ENCODE data around the gene DAD1.
A peak's percentile ranks its signal among the peaks of the same experiment; 100 is the strongest.
"Not testable (repeated sequence)": the region's sequence is repeated elsewhere in the genome, so short reads cannot be mapped to it uniquely, and the experiment has no call there.

The DAD1 gene

DNA sequence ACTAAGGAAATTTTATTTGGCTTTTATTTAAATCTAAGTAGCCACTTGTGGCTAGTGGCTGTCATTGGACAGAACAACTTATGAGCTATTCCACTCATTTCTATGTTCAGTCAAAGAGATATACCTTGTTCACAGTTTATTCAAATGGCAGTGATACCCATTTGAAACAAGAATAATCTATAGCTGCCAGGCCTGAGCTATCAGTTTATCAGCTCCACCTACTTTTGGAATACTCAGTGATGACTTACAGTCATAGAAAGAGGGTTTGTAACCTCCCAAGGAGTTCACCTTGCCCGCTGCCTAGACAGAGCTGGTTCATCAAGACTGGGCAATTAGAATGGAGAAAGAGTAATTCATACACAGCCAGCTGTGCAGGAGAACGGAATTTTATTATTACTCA, 4.6 kb upstream of the DAD1 start:
- H3K36me3 ChIP-seq (replicated peaks in 1 of 2; ENCODE audit: control insufficient read depth in 2 of 2, insufficient read depth in 2 of 2, low read length in 2 of 2): no peaks in the 10 kb centered on the region
- H2BK120ac ChIP-seq (ENCODE audit: low read depth, low read length): no peak overlapping the region

DNA sequence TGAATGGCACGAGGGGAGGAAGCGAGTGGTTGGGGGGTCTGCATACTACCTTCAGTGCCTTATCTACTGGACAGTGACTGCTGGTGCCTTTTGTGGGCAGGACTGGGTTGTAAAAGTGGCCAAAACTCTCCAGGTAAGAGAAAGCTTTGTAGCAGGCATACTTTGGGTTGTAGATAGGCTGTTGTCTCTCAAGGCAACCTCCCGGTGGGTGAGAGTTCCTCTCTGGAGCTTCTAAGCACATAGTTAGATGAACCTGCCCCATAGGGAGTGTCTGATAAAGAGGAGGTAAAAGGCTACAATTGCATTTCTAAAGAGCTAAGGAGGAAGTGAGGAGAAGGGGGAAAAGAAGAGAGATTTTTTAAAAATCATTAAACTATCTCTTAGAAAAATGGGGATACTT, 4.2 kb upstream of the DAD1 start:
- Histone ChIP-seq H3K18ac (ENCODE audit: low read length) (no peak overlapping the region), H3K4me2 (ENCODE audit: insufficient read depth, low read length, poor library complexity, severe bottlenecking) (no peak overlapping the region), H3K27ac (replicated peaks; ENCODE audit: low read length) (no peak overlapping the region), H2BK15ac (ENCODE audit: low read length) (no peak overlapping the region), H4K8ac (ENCODE audit: low read depth, low read length) (no peak overlapping the region), H3K23ac (ENCODE audit: low read depth, low read length, poor library complexity) (no peak overlapping the region), H3K4ac (ENCODE audit: low read length) (no peak overlapping the region), H2AFZ (ENCODE audit: low read length) (no peak overlapping the region), H3K9me3 (replicated peaks in 1 of 2; ENCODE audit: control insufficient read depth in 2 of 2, insufficient read depth in 1 of 2, low read depth in 1 of 2, low read length in 2 of 2) (no peaks in the 10 kb centered on the region), H3K79me1 (ENCODE audit: low read depth, low read length) (peaks cover 3% of the 10 kb centered on the region), H2AK5ac (ENCODE audit: low read depth, low read length) (no peak overlapping the region), H2BK12ac (ENCODE audit: low read length) (no peak overlapping the region), H3K9ac (ENCODE audit: low read depth, low read length, poor library complexity) (no peak overlapping the region), H2BK120ac (ENCODE audit: low read depth, low read length) (no peak overlapping the region), H3K27me3 (ENCODE audit: control insufficient read depth in 3 of 3, insufficient read depth in 3 of 3, low read depth in 1 of 3, low read length in 3 of 3) (peaks cover 0 to 49% (median 0%) of the 10 kb centered on the region in 3 experiments), H4K91ac (ENCODE audit: low read depth, low read length, poor library complexity) (no peak overlapping the region), H2BK5ac (ENCODE audit: low read length) (no peak overlapping the region), H3K4me3 (ENCODE audit: low read length in 2 of 2) (peak overlapping the region in 1 of 2 donors; percentile 9), H3K4me1 (ENCODE audit: control insufficient read depth in 2 of 2, insufficient read depth in 1 of 2, low read depth in 1 of 2, low read length in 2 of 2) (peaks cover 4 to 6% of the 10 kb centered on the region in 2 donors), H3K36me3 (replicated peaks in 1 of 2; ENCODE audit: control insufficient read depth in 2 of 2, insufficient read depth in 2 of 2, low read length in 2 of 2) (no peaks in the 10 kb centered on the region), H3K14ac (ENCODE audit: low read length) (no peak overlapping the region)
- no peak for DNase-seq (ENCODE audit: low spot score)
- no CpG with 5 or more reads among the region's 3 CpGs for WGBS, 2 donors (ENCODE audit: extremely low coverage in 2 of 2, insufficient read length in 2 of 2, insufficient replicate concordance in 1 of 2)

More for the DNA sequence above, 4.6 kb upstream of the DAD1 start:
- DNase-seq (ENCODE audit: low spot score): no peak
- WGBS, 2 donors (ENCODE audit: extremely low coverage in 2 of 2, insufficient read length in 2 of 2, insufficient replicate concordance in 1 of 2): no CpG with 5 or more reads among the region's 2 CpGs
- Histone ChIP-seq H3K9ac (ENCODE audit: low read depth, low read length, poor library complexity) (no peak overlapping the region), H2BK15ac (ENCODE audit: low read length) (no peak overlapping the region), H2AFZ (ENCODE audit: low read length) (no peak overlapping the region), H3K18ac (ENCODE audit: low read length) (no peak overlapping the region), H2BK12ac (ENCODE audit: low read length) (no peak overlapping the region), H3K27me3 (ENCODE audit: control insufficient read depth in 3 of 3, insufficient read depth in 3 of 3, low read depth in 1 of 3, low read length in 3 of 3) (peaks cover 0 to 49% (median 0%) of the 10 kb centered on the region in 3 experiments), H3K4ac (ENCODE audit: low read length) (no peak overlapping the region), H3K4me2 (ENCODE audit: insufficient read depth, low read length, poor library complexity, severe bottlenecking) (no peak overlapping the region), H3K27ac (replicated peaks; ENCODE audit: low read length) (no peak overlapping the region), H3K14ac (ENCODE audit: low read length) (no peak overlapping the region), H3K79me1 (ENCODE audit: low read depth, low read length) (peaks cover 3% of the 10 kb centered on the region), H4K8ac (ENCODE audit: low read depth, low read length) (no peak overlapping the region), H3K4me3 (ENCODE audit: low read length in 2 of 2) (no peak overlapping the region), H2AK5ac (ENCODE audit: low read depth, low read length) (no peak overlapping the region), H3K4me1 (ENCODE audit: control insufficient read depth in 2 of 2, insufficient read depth in 1 of 2, low read depth in 1 of 2, low read length in 2 of 2) (peaks cover 5 to 6% of the 10 kb centered on the region in 2 donors), H4K91ac (ENCODE audit: low read depth, low read length, poor library complexity) (no peak overlapping the region), H3K9me3 (replicated peaks in 1 of 2; ENCODE audit: control insufficient read depth in 2 of 2, insufficient read depth in 1 of 2, low read depth in 1 of 2, low read length in 2 of 2) (no peaks in the 10 kb centered on the region), H3K23ac (ENCODE audit: low read depth, low read length, poor library complexity) (no peak overlapping the region), H2BK5ac (ENCODE audit: low read length) (no peak overlapping the region)

DNA sequence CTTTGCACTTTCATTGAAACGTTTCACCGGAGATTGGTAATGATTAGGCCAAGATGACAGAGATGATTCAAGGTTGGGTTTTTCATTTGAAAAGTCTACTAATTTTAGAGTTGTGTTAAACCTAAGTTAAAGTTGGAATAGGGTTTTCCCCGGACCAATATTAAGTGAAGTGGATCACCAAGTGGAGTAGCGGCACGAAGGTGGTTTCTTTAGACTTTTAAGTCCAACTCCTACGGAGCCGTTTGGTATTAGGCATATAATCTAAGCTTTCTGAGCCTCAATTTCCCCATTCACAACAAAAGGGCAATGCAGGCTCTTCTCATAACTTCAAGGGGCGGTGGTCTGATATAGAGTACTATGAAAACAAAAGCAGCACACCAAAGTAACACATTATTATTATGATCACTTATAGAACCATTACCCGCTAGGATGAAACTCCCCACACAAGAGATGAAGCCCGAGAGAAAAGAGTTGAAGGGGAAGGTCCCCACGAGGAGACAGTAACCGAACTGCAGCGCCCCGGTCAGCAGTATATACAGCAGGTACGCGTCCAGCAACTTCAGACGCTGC, 413 bp downstream of the DAD1 start:
- H3K14ac ChIP-seq (ENCODE audit: low read length): no peak overlapping the region
- H2AK5ac ChIP-seq (ENCODE audit: low read depth, low read length): no peak overlapping the region
- H2BK120ac ChIP-seq (ENCODE audit: low read depth, low read length): no peak overlapping the region
- DNase-seq (ENCODE audit: low spot score): no peak
- H3K27ac ChIP-seq (replicated peaks; ENCODE audit: low read length): peak overlapping the region; percentile 23
- H3K4me1 ChIP-seq (ENCODE audit: control insufficient read depth in 2 of 2, insufficient read depth in 1 of 2, low read depth in 1 of 2, low read length in 2 of 2): peaks cover 4% of the 10 kb centered on the region in 2 donors
- H3K4ac ChIP-seq (ENCODE audit: low read length): no peak overlapping the region
- no peak overlapping the region for H2BK12ac ChIP-seq (ENCODE audit: low read length)
- H3K4me2 ChIP-seq (ENCODE audit: insufficient read depth, low read length, poor library complexity, severe bottlenecking): peak overlapping the region; percentile 87
- H3K27me3 ChIP-seq (ENCODE audit: control insufficient read depth in 3 of 3, insufficient read depth in 3 of 3, low read depth in 1 of 3, low read length in 3 of 3): peaks cover 0 to 13% (median 0%) of the 10 kb centered on the region in 3 experiments
- no peak overlapping the region for H2BK15ac ChIP-seq (ENCODE audit: low read length)
- peak overlapping the region; percentile 56 for H3K9ac ChIP-seq (ENCODE audit: low read depth, low read length, poor library complexity)
- peaks cover 2 to 35% of the 10 kb centered on the region in 2 donors for H3K36me3 ChIP-seq (replicated peaks in 1 of 2; ENCODE audit: control insufficient read depth in 2 of 2, insufficient read depth in 2 of 2, low read length in 2 of 2)
- H3K23ac ChIP-seq (ENCODE audit: low read depth, low read length, poor library complexity): no peak overlapping the region
- no peaks in the 10 kb centered on the region for H3K9me3 ChIP-seq (replicated peaks in 1 of 2; ENCODE audit: control insufficient read depth in 2 of 2, insufficient read depth in 1 of 2, low read depth in 1 of 2, low read length in 2 of 2)
- peaks cover 14% of the 10 kb centered on the region for H3K79me1 ChIP-seq (ENCODE audit: low read depth, low read length)
- H4K8ac ChIP-seq (ENCODE audit: low read depth, low read length): no peak overlapping the region
- no CpG with 5 or more reads among the region's 17 CpGs for WGBS, 2 donors (ENCODE audit: extremely low coverage in 2 of 2, insufficient read length in 2 of 2, insufficient replicate concordance in 1 of 2)
- no peak overlapping the region for H4K91ac ChIP-seq (ENCODE audit: low read depth, low read length, poor library complexity)
- peak overlapping the region; percentile 33 for H3K18ac ChIP-seq (ENCODE audit: low read length)
- H3K4me3 ChIP-seq (ENCODE audit: low read length in 2 of 2): peak overlapping the region; percentile 89 to 99
- H2BK5ac ChIP-seq (ENCODE audit: low read length): no peak overlapping the region
- peak overlapping the region; percentile 86 for H2AFZ ChIP-seq (ENCODE audit: low read length)

DNA sequence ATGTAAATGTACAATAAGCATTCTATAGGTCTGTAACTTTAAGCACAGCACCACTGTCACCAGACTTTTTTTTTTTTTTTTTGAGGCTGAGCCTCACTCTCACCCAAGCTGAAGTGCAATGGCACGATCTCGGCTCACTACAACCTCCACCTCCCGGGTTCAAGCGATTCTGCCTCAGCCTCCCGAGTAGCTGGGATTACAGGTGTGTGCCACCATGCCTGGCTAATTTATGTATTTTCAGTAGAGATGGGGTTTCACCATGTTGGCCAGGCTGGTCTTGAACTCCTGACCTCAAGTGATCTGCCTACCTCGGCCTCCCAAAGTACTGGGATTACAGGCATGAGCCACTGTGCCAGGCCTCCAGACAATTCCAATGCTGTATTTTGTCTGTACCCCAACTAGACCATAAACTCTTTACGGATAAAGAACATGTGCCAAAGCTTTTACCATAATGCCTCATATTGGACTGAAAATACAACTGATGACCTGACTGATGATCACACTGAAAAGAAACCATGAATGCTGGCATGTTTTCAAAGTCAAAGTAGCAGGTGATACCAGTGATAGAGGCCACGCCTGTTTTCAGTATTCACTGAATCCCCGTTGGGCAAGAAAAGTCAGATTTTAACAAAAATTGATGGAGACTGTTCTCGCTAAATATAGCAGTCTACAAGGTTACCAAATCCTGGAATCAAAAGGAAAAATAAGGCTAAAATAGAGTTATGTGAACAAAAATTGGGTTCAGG, 1.2 kb downstream of the DAD1 start:
- H4K91ac ChIP-seq (ENCODE audit: low read depth, low read length, poor library complexity); H3K27me3 ChIP-seq (ENCODE audit: control insufficient read depth in 3 of 3, insufficient read depth in 3 of 3, low read depth in 1 of 3, low read length in 3 of 3); H3K14ac ChIP-seq (ENCODE audit: low read length); DNase-seq (ENCODE audit: low spot score); H3K4ac ChIP-seq (ENCODE audit: low read length); H3K27ac ChIP-seq (replicated peaks; ENCODE audit: low read length); H2BK5ac ChIP-seq (ENCODE audit: low read length); H4K8ac ChIP-seq (ENCODE audit: low read depth, low read length); H3K4me2 ChIP-seq (ENCODE audit: insufficient read depth, low read length, poor library complexity, severe bottlenecking); H3K23ac ChIP-seq (ENCODE audit: low read depth, low read length, poor library complexity); H3K9ac ChIP-seq (ENCODE audit: low read depth, low read length, poor library complexity); H2BK120ac ChIP-seq (ENCODE audit: low read depth, low read length); H3K18ac ChIP-seq (ENCODE audit: low read length); H3K9me3 ChIP-seq (replicated peaks in 1 of 2; ENCODE audit: control insufficient read depth in 2 of 2, insufficient read depth in 1 of 2, low read depth in 1 of 2, low read length in 2 of 2); H2AK5ac ChIP-seq (ENCODE audit: low read depth, low read length); H2BK12ac ChIP-seq (ENCODE audit: low read length); H2BK15ac ChIP-seq (ENCODE audit: low read length); H2AFZ ChIP-seq (ENCODE audit: low read length); H3K4me1 ChIP-seq (ENCODE audit: control insufficient read depth in 2 of 2, insufficient read depth in 1 of 2, low read depth in 1 of 2, low read length in 2 of 2): not testable (repeated sequence)
- Histone ChIP-seq H3K36me3 (replicated peaks in 1 of 2; ENCODE audit: control insufficient read depth in 2 of 2, insufficient read depth in 2 of 2, low read length in 2 of 2) (peaks cover 2 to 38% of the 10 kb centered on the region in 2 donors), H3K79me1 (ENCODE audit: low read depth, low read length) (peaks cover 14% of the 10 kb centered on the region), H3K4me3 (ENCODE audit: low read length in 2 of 2) (peak overlapping the region in 1 of 2 donors; percentile 89)
- WGBS, 2 donors (ENCODE audit: extremely low coverage in 2 of 2, insufficient read length in 2 of 2, insufficient replicate concordance in 1 of 2): no CpG with 5 or more reads among the region's 10 CpGs
